Spleen (tissue), 7 donors: Measurements from ENCODE around the gene MINDY4.

ENCODE experiments used
- CTCF ChIP-seq, 11 experiments: fragments of 200-600 bp in 7 of 11; fragments of 450-650 bp in 4 of 11; sonication (generic) in 4 of 11; IDR thresholded peaks in 8 of 11; conservative IDR thresholded peaks in 3 of 11; 1 replicate in 7 of 11; 2 replicates in 4 of 11; pipeline versions ENCODE4 v1.4.0 to v1.8.0; 2016 to 2021; ENCODE audit warnings: antibody characterized with exemption in 11 of 11, inconsistent platforms in 4 of 11, mild to moderate bottlenecking in 1 of 11
- POLR2A ChIP-seq, 3 donors: fragments of 450-650 bp; IDR thresholded peaks; one replicate each; pipeline ENCODE4 v1.5.1; 2017; ENCODE audit warnings: antibody characterized with exemption in 3 of 3, mild to moderate bottlenecking in 1 of 3
- donor health status: DM: no; HTN: no; CAD: no; lungs with moderate emphysema.
- donor health status: DM: no; HTN: no; CAD: no.
- donor health status: DM: no; HTN: no; CAD: no.

DNA sequence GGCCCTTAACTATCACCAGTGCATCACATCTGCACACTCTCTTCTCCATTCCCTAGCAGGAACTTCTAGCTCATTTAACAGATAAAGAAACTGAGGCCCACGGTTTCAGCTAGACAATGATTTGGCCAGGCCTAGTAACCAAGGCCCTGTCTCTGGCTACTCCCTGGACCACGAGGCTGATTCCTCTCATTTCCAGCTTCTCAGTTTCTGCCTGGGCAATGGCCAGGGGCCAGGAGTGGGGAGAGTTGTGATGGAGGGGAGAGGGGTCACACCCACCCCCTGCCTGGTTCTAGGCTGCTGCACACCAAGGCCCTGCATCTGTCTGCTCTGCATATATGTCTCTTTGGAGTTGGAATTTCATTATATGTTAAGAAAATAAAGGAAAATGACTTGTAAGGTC is 153.9 kb downstream of the MINDY4 start:
- no peak for TF ChIP-seq CTCF (IDR thresholded peaks at IDR 0.05 in 8 of 11, conservative IDR thresholded peaks at IDR 0.05 in 3 of 11)
- TF ChIP-seq POLR2A (IDR thresholded peaks at IDR 0.05): no peak
